ENCODE data around the gene IFNLR1. TPM values are rescaled to one million over a fixed set of nuclear protein-coding genes. Genes with fewer than 3 reads are reported as not detected.

Gene IFNLR1
- total RNA-seq, 6 experiments from 2014 or later = 3.4 to 8.3 (median 4.0) TPM

DNA sequence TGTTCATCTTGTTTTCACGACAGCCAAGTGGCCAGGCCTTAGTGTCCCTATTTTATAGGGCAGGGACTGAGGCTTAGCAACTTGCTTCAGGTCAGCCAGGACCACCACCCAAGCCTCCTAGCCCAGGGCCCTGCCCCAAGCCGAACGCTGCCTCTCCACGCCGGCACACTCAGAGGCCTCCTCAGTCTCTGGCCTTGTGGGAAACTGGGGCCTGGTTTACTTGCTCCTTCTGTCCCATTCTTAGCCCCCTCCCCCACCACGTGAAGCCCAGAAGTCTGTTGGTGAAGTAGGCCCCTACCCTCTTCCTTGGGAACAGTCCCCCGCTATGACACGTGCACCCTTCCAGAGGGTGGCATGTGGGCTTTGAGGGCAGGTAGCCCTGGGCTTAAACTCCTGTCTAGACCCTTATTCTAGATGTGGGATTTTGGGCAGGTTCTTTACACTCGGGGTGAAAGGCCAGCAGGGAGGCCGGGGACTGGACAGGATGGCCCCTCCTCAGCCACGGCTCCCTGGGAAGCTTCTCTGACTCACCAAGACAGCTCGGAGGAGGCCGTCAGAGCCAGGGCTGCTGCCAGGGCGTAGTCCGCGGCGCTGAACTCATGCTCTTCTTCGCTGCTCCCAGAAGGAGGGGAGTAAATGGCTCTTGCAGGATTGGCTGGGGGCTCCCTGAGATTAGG lies 79.5 kb downstream of the IFNLR1 start:
- TF ChIP-seq, protein P1, sequence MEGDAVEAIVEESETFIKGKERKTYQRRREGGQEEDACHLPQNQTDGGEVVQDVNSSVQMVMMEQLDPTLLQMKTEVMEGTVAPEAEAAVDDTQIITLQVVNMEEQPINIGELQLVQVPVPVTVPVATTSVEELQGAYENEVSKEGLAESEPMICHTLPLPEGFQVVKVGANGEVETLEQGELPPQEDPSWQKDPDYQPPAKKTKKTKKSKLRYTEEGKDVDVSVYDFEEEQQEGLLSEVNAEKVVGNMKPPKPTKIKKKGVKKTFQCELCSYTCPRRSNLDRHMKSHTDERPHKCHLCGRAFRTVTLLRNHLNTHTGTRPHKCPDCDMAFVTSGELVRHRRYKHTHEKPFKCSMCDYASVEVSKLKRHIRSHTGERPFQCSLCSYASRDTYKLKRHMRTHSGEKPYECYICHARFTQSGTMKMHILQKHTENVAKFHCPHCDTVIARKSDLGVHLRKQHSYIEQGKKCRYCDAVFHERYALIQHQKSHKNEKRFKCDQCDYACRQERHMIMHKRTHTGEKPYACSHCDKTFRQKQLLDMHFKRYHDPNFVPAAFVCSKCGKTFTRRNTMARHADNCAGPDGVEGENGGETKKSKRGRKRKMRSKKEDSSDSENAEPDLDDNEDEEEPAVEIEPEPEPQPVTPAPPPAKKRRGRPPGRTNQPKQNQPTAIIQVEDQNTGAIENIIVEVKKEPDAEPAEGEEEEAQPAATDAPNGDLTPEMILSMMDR (IDR thresholded peaks at IDR 0.05) = no peak
- no peak for TF ChIP-seq POLR2A (IDR thresholded peaks at IDR 0.05)
- ATAC-seq = no peak
- H3K36me3 ChIP-seq = no peaks in the 10 kb centered on the region
- intact Hi-C loops (cut with DNase I) = no loop called here
- no peaks in the 10 kb centered on the region for H3K4me1 ChIP-seq
- H3K9me3 ChIP-seq = no peaks in the 10 kb centered on the region
- H3K27me3 ChIP-seq = no peaks in the 10 kb centered on the region
- WGBS (ENCODE audit: insufficient coverage, low coverage, low lambda C conversion rate, missing lambda C conversion rate) = 75% methylated on average over 4 of the region's 18 CpGs
- no peak overlapping the region for H3K27ac ChIP-seq
- H3K4me3 ChIP-seq = no peak overlapping the region
- no peak for DNase-seq

DNA sequence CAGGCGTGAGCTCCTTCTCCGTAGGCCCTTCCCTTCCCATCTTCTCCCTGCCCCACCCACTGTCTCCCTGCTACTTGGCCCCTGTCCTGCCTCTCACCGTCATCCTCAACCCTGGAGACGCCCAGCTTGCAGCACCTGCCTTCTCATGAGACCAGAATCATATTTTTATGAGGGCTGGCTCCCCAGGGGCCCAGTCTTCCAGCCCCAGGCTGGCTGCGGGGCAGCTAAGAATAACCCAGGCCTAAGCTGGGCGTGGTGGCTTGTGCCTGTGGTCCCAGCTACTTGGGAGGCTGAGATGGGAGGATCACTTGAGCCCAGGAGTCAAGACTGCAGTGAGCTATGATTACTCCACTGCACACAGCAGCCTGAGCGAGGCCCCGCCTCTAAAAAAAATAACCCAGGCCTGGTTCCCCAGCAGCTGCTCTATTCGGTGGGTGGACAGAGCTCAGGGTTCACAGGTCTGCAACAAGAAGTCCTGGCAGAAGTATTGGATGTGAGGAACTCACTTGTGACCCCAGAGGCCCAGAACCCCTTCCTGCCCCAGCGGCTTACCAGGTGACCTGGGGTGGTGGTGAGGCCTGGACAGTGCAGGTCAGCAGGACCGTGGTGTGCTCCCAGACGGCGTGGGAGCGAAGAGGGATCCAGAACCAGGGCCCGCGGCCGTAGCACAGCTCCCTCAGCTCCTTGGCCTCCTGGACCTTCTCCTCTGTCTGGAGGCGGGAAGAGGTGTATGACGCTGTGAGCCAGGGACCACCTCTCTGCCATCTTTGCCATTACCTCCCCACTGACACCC lies 81.5 kb downstream of the IFNLR1 start:
- Histone ChIP-seq H3K4me3 (no peak overlapping the region), H3K36me3 (no peaks in the 10 kb centered on the region), H3K27ac (no peak overlapping the region), H3K9me3 (no peaks in the 10 kb centered on the region), H3K4me1 (no peaks in the 10 kb centered on the region), H3K27me3 (no peaks in the 10 kb centered on the region)
- DNase-seq (no peak), ATAC-seq (no peak)
- intact Hi-C loops (cut with DNase I) = no loop called here
- TF ChIP-seq, protein P1 (IDR thresholded peaks at IDR 0.05) = no peak
- TF ChIP-seq POLR2A (IDR thresholded peaks at IDR 0.05) = no peak
- WGBS (ENCODE audit: insufficient coverage, low coverage, low lambda C conversion rate, missing lambda C conversion rate) = 80% methylated on average over 2 of the region's 19 CpGs

DNA sequence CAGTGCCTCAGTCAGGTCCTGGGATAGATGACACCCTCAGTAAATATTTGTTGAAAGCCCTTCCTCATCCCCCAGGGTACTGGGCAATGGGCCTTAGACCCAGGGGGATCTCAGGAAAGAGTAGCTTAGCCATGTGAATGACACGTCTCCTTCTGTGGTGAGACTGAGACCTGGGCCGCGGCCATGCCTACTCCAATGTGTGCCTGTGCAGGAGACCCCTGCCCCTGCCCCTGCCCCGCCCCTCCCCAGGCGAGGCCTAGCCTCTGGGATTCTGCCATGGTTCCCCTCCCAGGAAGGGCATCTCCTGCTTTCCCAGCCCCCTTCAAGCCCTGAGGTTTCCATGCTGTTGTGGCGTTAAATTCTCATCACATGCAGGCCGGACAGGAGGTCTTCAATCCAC lies 82.2 kb downstream of the IFNLR1 start:
- intact Hi-C loops (cut with DNase I) = no loop called here
- Histone ChIP-seq H3K36me3 (no peaks in the 10 kb centered on the region), H3K4me1 (no peaks in the 10 kb centered on the region), H3K27ac (no peak overlapping the region), H3K4me3 (no peak overlapping the region), H3K27me3 (no peaks in the 10 kb centered on the region), H3K9me3 (no peaks in the 10 kb centered on the region)
- TF ChIP-seq, protein P1 (IDR thresholded peaks at IDR 0.05) = no peak
- no peak for TF ChIP-seq POLR2A (IDR thresholded peaks at IDR 0.05)
- ATAC-seq (no peak), DNase-seq (no peak)
- 80% methylated on average over 1 of the region's 7 CpGs for WGBS (ENCODE audit: insufficient coverage, low coverage, low lambda C conversion rate, missing lambda C conversion rate)

Other genes with a start within 250 kb of the IFNLR1 start
- gene PNRC2, start 227.5 kb downstream of the IFNLR1 start, total RNA-seq = 10 to 100 TPM; 24.3 to 41.2 (median 33.4) TPM
- gene SRSF10, start 207.0 kb downstream of the IFNLR1 start, total RNA-seq = 10 to 100 TPM; 30.6 to 51.5 (median 43.1) TPM
- under 1 TPM; 0.04 to 0.37 (median 0.13) TPM for gene MYOM3, start 75.2 kb downstream of the IFNLR1 start, total RNA-seq
- 1 to 10 TPM; 1.8 to 4.5 (median 2.8) TPM for gene IL22RA1, start 44.1 kb downstream of the IFNLR1 start, total RNA-seq
- gene GRHL3, start 132.1 kb upstream of the IFNLR1 start, total RNA-seq = under 1 TPM in 5 of 6 experiments, not detected in 1; 0.20 to 1.00 (median 0.26) TPM
- 1 to 10 TPM; 1.0 to 3.6 (median 1.7) TPM for gene STPG1, start 226.5 kb upstream of the IFNLR1 start, total RNA-seq
- 1 to 10 TPM; 3.4 to 9.2 (median 6.0) TPM for gene NIPAL3, start 228.5 kb upstream of the IFNLR1 start, total RNA-seq